ENCODE data around the gene CELF3.

The CELF3 gene

GRCh38 chr1:151705753-151706463 is 10.7 kb downstream of the CELF3 start:
- TF ChIP-seq KLF1 (tag by site-specific recombination; IDR thresholded peaks at IDR 0.05): 0 out of 2 replicates have a peak, but pooled peaks have one; percentile 18
- TF ChIP-seq FEZF1 (tag by site-specific recombination; IDR thresholded peaks at IDR 0.05): no peak
- CTCF ChIA-PET: no interaction called here
- H3K36me3 ChIP-seq (ENCODE audit: control insufficient read depth in 2 of 2, insufficient read depth in 1 of 2, low read length in 2 of 2): peaks cover 4 to 12% of the 10 kb centered on the region in 2 experiments; a peak in 2 of 3 replicates
- no peak overlapping the region for H3K27ac ChIP-seq (ENCODE audit: extremely low read depth, low read depth, low read length)
- no peaks in the 10 kb centered on the region for H3K9me3 ChIP-seq (ENCODE audit: control insufficient read depth, insufficient read depth, low read depth, low read length)
- POLR2A ChIA-PET: interaction anchor here (0.6 kb wide), 1 partner anchor 125 kb away, joined by 4 read pairs; no protein-coding TSS in a partner anchor
- H3K4me1 ChIP-seq (ENCODE audit: control insufficient read depth, insufficient read depth, low read length): no peaks in the 10 kb centered on the region
- H3K4me3 ChIP-seq (ENCODE audit: low read depth, low read length): no peak overlapping the region

- Histone ChIP-seq H3K4me3 (ENCODE audit: low read depth, low read length) (no peak overlapping the region), H3K9me3 (ENCODE audit: control insufficient read depth, insufficient read depth, low read depth, low read length) (no peaks in the 10 kb centered on the region), H3K36me3 (ENCODE audit: control insufficient read depth in 2 of 2, insufficient read depth in 1 of 2, low read length in 2 of 2) (peaks cover 4 to 20% of the 10 kb centered on the region in 2 experiments; a peak in 2 of 3 replicates), H3K27ac (ENCODE audit: extremely low read depth, low read depth, low read length) (no peak overlapping the region), H3K4me1 (ENCODE audit: control insufficient read depth, insufficient read depth, low read length) (no peaks in the 10 kb centered on the region)
- CTCF ChIA-PET: no interaction called here
- TF ChIP-seq HOXD13 (CRISPR knock-in tag; IDR thresholded peaks at IDR 0.05; ENCODE audit: borderline replicate concordance): no peak
- TF ChIP-seq ZBTB11 (tag by site-specific recombination; conservative IDR thresholded peaks at IDR 0.05; ENCODE audit: low read depth): no peak
- no peak for TF ChIP-seq ZNF10 (tag by site-specific recombination; IDR thresholded peaks at IDR 0.05)
- TF ChIP-seq INSM2 (tag by site-specific recombination; IDR thresholded peaks at IDR 0.05): no peak
- no peak for TF ChIP-seq ZNF449 (tag by site-specific recombination; IDR thresholded peaks at IDR 0.05)
- no peak for TF ChIP-seq ZNF791 (tag by site-specific recombination; IDR thresholded peaks at IDR 0.05)
- TF ChIP-seq ZNF391 (tag by site-specific recombination; IDR thresholded peaks at IDR 0.05; ENCODE audit: borderline replicate concordance, low read depth): no peak
- TF ChIP-seq ZSCAN5A (tag by site-specific recombination; IDR thresholded peaks at IDR 0.05): no peak
- TF ChIP-seq ZNF837 (tag by site-specific recombination; IDR thresholded peaks at IDR 0.05): no peak
- no peak for TF ChIP-seq ZNF202 (tag by site-specific recombination; IDR thresholded peaks at IDR 0.05; ENCODE audit: borderline replicate concordance)
- no peak for TF ChIP-seq REST (tag by site-specific recombination; IDR thresholded peaks at IDR 0.05)
- no peak for TF ChIP-seq WT1 (tag by site-specific recombination; IDR thresholded peaks at IDR 0.05)
- TF ChIP-seq ZXDB (tag by site-specific recombination; IDR thresholded peaks at IDR 0.05): no peak
- TF ChIP-seq ZNF747 (tag by site-specific recombination; IDR thresholded peaks at IDR 0.05): no peak
- TF ChIP-seq ZNF548 (tag by site-specific recombination; IDR thresholded peaks at IDR 0.05): no peak
- TF ChIP-seq ZSCAN4 (tag by site-specific recombination; IDR thresholded peaks at IDR 0.05): no peak
- POLR2A ChIA-PET: interaction anchor here (0.6 to 0.7 kb wide), 2 partner anchors 126 to 246 kb away, joined by 3 to 4 read pairs; partner anchors contain the start of gene POGZ
Measured at GRCh38 chr1:151705146-151705545, 11.5 kb downstream of the CELF3 start.
